Caco-2 (cell line): Measurements from ENCODE around the gene STK16. TPM values are rescaled to one million over a fixed set of nuclear protein-coding genes. Genes with fewer than 3 reads are reported as not detected.

Experiments
- BruUV-seq: library from RNA; stranded (reverse); fragments of 400-500 nt; replicated peaks from 2 replicates; lab custom pipeline; 2021; lab: Mats Ljungman, UMichigan
- CTCF ChIA-PET: fragments of 300-600 bp; sonication (Branson Sonifier 250); formaldehyde crosslinking; loops from one replicate; lab custom pipeline; 2022; ENCODE audit warnings: antibody characterized with exemption; lab: Charles Lee
- POLR2A ChIA-PET: fragments of 300-600 bp; sonication (Branson Sonifier 250); formaldehyde crosslinking; loops from one replicate; lab custom pipeline; 2022; ENCODE audit warnings: antibody characterized with exemption; lab: Charles Lee
- DNase-seq, 2 experiments: peaks; one replicate each; pipeline versions ENCODE4 v3.0.0 to v3.0.0-alpha.2; 2020 to 2022
- H3K27me3 ChIP-seq: replicated peaks from 2 replicates; pipeline ENCODE4 v1.6.0; 2011; ENCODE audit warnings: low read length; ENCODE audit not compliant: control insufficient read depth, insufficient read depth
- H3K36me3 ChIP-seq: 2 replicates; pipeline ENCODE4 v1.5.1; 2011; ENCODE audit warnings: low read length; ENCODE audit not compliant: control insufficient read depth, insufficient read depth
- H3K4me1 ChIP-seq: fragments of 250-450 bp; sonication (Bioruptor Pico); 2 replicates; pipeline ENCODE4 v1.5.1; 2020; ENCODE audit warnings: mild to moderate bottlenecking
- H3K4me3 ChIP-seq: 2 replicates; pipeline ENCODE4 v1.5.1; 2011; ENCODE audit warnings: low read depth, mild to moderate bottlenecking, control low read depth, low read length
- H3K9me3 ChIP-seq: fragments of 250-450 bp; sonication (Bioruptor Pico); 2 replicates; pipeline ENCODE4 v1.5.1; 2020; ENCODE audit warnings: mild to moderate bottlenecking, moderate library complexity
- H3K27ac Mint-ChIP-seq: one replicate; pipeline ENCODE4 v1.8.0; 2022; ENCODE audit warnings: mixed read lengths; ENCODE audit not compliant: unreplicated experiment
- H3K27me3 Mint-ChIP-seq: one replicate; pipeline ENCODE4 v1.8.0; 2022; ENCODE audit warnings: mixed read lengths; ENCODE audit not compliant: insufficient read depth, unreplicated experiment
- H3K36me3 Mint-ChIP-seq: one replicate; pipeline ENCODE4 v1.8.0; 2022; ENCODE audit warnings: mild to moderate bottlenecking, mixed read lengths; ENCODE audit not compliant: insufficient read depth, unreplicated experiment
- H3K4me1 Mint-ChIP-seq: one replicate; pipeline ENCODE4 v1.8.0; 2022; ENCODE audit warnings: low read depth, mixed read lengths; ENCODE audit not compliant: unreplicated experiment
- H3K4me3 Mint-ChIP-seq: one replicate; pipeline ENCODE4 v1.8.0; 2022; ENCODE audit warnings: mild to moderate bottlenecking, moderate library complexity, mixed read lengths; ENCODE audit not compliant: unreplicated experiment
- H3K9me3 Mint-ChIP-seq: one replicate; pipeline ENCODE4 v1.8.0; 2022; ENCODE audit warnings: mixed read lengths; ENCODE audit not compliant: unreplicated experiment
- CTCF ChIP-seq, 2 experiments: fragments of 200-600 bp in 1 of 2; IDR thresholded peaks; 1 replicate in 1 of 2; 2 replicates in 1 of 2; pipeline versions ENCODE4 v1.5.1 to v1.8.0; 2011 to 2022; ENCODE audit warnings: antibody characterized with exemption in 1 of 2, control low read depth in 1 of 2, inconsistent platforms in 1 of 2, low read depth in 1 of 2, low read length in 1 of 2, mild to moderate bottlenecking in 1 of 2, moderate library complexity in 1 of 2; ENCODE audit not compliant: insufficient read depth in 1 of 2, severe bottlenecking in 1 of 2, unreplicated experiment in 1 of 2
- intact Hi-C: fragments of 100-400 bp; cut with micrococcal nuclease; formaldehyde crosslinking; loops from one replicate; pipeline ENCODE4 v1.10.0; 2022; ENCODE audit not compliant: unreplicated experiment
- total RNA-seq: library from RNA; stranded (reverse); gene quantifications from 2 replicates; pipeline ENCODE4 v1.2.3, GENCODE V29; 2022

STK16 gene
- total RNA-seq, 1 experiment from 2014 or later: 26.6 TPM

- peaks cover 8% of the 10 kb centered on the region for H3K4me1 ChIP-seq
- CTCF ChIA-PET: interaction anchor here (1.1 kb wide), 1 partner anchor 91 kb away, joined by 3 read pairs; no protein-coding TSS in a partner anchor
- H3K36me3 ChIP-seq: peaks cover 9% of the 10 kb centered on the region
- Mint-ChIP-seq H3K4me1 (peaks cover 5% of the 10 kb centered on the region), H3K27ac (no peak overlapping the region), H3K9me3 (no peaks in the 10 kb centered on the region), H3K4me3 (peak overlapping the region; percentile 35), H3K36me3 (peaks cover 28% of the 10 kb centered on the region), H3K27me3 (no peaks in the 10 kb centered on the region)
- no peaks in the 10 kb centered on the region for H3K9me3 ChIP-seq
- no peak overlapping the region for H3K4me3 ChIP-seq
- intact Hi-C loops: no loop called here
- no peak for DNase-seq
- BruUV-seq: no TSS peak
- no peak for TF ChIP-seq CTCF (IDR thresholded peaks at IDR 0.05; ENCODE audit: insufficient read depth in 1 of 2, low read depth in 1 of 2, low read length in 1 of 2, severe bottlenecking in 1 of 2, unreplicated experiment in 1 of 2)
- POLR2A ChIA-PET: no interaction called here
- no peaks in the 10 kb centered on the region for H3K27me3 ChIP-seq
Measured at GRCh38 chr2:219204425-219205164, 40.7 kb upstream of the STK16 start.

DNA sequence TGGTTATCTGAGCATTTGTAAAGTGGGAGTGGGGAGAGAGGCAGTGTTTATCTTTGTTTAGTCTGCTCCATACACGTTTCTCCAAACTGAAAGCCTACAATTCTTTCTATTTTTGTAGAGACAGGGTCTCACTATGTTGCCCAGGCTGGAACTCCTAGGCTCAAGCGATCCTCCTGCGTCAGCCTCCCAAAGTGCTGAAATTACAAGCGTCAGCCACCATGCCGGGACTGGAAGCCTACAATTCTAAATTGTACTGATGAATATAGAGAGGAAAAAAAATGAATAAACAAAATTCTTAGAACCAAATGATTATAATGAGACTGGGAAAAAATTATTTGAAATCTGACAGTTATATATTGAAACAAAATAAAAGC, 40.1 kb upstream of the STK16 start:
- Histone ChIP-seq H3K9me3 (no peaks in the 10 kb centered on the region), H3K4me3 (no peak overlapping the region), H3K27me3 (no peaks in the 10 kb centered on the region), H3K4me1 (peaks cover 8% of the 10 kb centered on the region), H3K36me3 (peaks cover 10% of the 10 kb centered on the region)
- intact Hi-C loops: no loop called here
- Mint-ChIP-seq H3K27ac (no peak overlapping the region), H3K27me3 (no peaks in the 10 kb centered on the region), H3K36me3 (peaks cover 31% of the 10 kb centered on the region), H3K9me3 (no peaks in the 10 kb centered on the region), H3K4me3 (peak overlapping the region; percentile 35), H3K4me1 (peaks cover 5% of the 10 kb centered on the region)
- DNase-seq: no peak
- no peak for TF ChIP-seq CTCF (IDR thresholded peaks at IDR 0.05; ENCODE audit: insufficient read depth in 1 of 2, low read depth in 1 of 2, low read length in 1 of 2, severe bottlenecking in 1 of 2, unreplicated experiment in 1 of 2)
- no TSS peak for BruUV-seq
- CTCF ChIA-PET: no interaction called here
- POLR2A ChIA-PET: no interaction called here

GRCh38 chr2:219205981-219206327, 39.3 kb upstream of the STK16 start:
- Mint-ChIP-seq H3K27me3 (no peaks in the 10 kb centered on the region), H3K4me3 (peak overlapping the region; percentile 81), H3K27ac (peak overlapping the region; percentile 84), H3K4me1 (peaks cover 5% of the 10 kb centered on the region), H3K36me3 (peaks cover 39% of the 10 kb centered on the region), H3K9me3 (no peaks in the 10 kb centered on the region)
- BruUV-seq: TSS peak; percentile 74
- ChIA-PET POLR2A (interaction anchor here (0.6 to 3.1 kb wide), 8 partner anchors 11 to 353 kb away, joined by 3 to 29 read pairs (median 8); partner anchors contain the start of genes ABCB6, CNPPD1, GLB1L and STK16), CTCF (interaction anchor here (0.7 to 2.5 kb wide), 11 partner anchors 9 to 304 kb away, joined by 3 to 13 read pairs (median 7); partner anchors contain the start of genes CNPPD1, GLB1L, STK16 and TUBA4B)
- DNase-seq: no peak
- TF ChIP-seq CTCF (IDR thresholded peaks at IDR 0.05; ENCODE audit: insufficient read depth in 1 of 2, low read depth in 1 of 2, low read length in 1 of 2, severe bottlenecking in 1 of 2, unreplicated experiment in 1 of 2): no peak
- Histone ChIP-seq H3K4me1 (peaks cover 8% of the 10 kb centered on the region), H3K4me3 (peak overlapping the region; percentile 50), H3K27me3 (no peaks in the 10 kb centered on the region), H3K9me3 (no peaks in the 10 kb centered on the region), H3K36me3 (peaks cover 12% of the 10 kb centered on the region)
- intact Hi-C loops: loop anchor here (1.0 kb wide), 2 partner anchors 23 to 28 kb away; partner anchors contain the start of genes ANKZF1, ATG9A and RETREG2
